ENCODE measurements around the gene METAP1D.
"Not testable (repeated sequence)": the region's sequence is repeated elsewhere in the genome, so short reads cannot be mapped to it uniquely, and the experiment has no call there.

Gene METAP1D

GRCh38 chr2:172105471-172106107 lies 105.8 kb downstream of the METAP1D start:
- no peak for DNase-seq

GRCh38 chr2:172106108-172106961 lies 106.6 kb downstream of the METAP1D start:
- no peak for DNase-seq

DNA sequence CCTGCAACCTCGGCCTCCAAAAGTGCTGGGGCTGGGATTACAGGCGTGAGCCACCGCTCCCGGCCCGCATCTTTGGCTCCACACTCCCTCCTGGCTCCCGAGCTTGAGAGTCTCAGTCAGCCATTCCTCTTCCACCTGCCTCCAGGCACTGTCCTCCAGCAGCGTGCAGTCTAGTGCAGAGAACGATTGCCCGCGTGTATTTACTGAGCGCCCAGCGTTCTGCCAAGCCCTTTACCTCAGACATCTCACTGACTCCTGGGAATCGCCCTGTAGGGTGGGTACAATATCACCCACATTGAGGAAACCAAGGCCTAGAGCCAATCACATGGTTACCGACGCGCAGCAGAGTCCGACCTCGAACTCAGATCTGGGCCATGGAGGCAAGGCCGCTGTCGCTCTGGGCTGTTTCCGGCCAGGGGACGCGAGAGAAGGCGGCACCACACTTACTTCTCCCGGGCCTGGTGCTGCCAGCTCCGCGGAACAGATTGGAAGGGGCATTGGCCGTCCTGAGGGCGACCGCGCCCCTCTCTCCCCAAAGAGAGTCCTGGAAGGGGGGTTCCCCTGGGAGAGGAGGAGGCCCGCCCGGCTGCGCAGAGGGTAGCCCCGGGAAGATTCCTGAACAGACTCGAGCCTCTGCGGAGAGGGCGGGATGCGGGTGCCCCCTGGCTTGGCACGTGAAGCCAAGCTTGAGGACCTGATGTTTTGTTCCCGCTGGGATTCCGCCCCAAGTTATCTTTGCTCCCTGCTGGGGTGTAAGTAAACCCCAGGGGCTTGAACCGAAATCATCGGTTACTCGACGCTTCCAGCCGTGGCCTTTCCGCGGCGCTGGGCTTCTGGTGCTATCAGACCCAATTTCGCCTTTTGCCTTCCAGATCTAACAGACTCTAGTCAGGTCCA lies 108.2 kb downstream of the METAP1D start:
- DNase-seq, result no peak

GRCh38 chr2:172108587-172108930 lies 108.8 kb downstream of the METAP1D start:
- DNase-seq, result no peak

DNA sequence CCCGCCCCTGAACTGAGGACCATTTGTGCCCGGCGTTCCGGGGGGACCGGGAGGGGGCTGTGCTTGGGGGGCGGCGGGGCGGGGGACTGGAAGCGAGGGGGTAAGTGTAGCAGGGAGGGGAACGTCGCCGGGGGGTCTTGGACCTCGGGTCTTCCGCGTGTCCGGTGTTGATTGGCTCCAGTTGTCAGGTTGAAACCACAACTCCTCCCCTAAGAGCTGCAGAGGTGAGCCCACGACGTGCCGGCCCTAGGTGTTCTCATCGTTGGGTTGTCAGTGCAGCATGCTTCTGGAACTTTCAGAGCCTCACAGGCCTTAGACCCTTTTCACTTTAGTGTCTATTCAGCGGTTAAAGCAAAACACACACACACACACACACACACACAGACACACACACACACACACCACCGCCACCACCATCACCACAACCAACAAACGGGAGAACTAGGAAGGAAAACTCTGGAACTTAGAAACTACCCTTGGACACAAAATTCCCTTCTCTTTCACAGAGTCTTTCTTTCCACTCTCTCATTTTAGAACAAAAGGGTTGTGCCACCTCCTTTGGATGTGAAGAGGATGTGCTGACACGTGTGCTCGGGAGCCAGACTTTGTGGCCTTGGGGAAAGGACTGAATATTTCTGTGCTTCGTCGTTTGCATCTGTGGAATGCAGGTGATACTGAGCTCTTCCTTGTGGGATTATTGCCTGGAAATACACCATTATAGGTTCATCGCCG lies 109.7 kb downstream of the METAP1D start:
- DNase-seq, result no peak

- DNase-seq, result no peak
Observed at GRCh38 chr2:172109988-172110811, 110.4 kb downstream of the METAP1D start.

DNA sequence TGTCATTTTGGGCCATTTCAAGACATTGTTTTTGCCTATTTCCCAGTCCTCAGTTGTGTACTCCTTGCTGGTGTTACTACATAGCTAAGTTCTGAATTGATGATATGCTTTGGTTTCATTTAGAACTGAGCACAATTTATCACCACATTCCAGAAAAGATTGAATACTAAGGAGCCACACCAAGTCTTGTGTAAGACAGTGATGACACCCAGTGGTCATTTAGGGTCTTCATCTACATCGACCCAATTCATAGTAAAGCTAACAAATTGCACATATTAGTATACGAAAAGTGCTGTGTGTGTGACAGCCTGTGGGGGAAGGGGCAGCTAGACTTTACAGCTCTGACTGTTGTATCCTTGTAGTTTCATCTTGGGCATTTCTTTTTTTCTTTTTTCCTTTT lies 113.9 kb downstream of the METAP1D start:
- DNase-seq, result no peak

DNA sequence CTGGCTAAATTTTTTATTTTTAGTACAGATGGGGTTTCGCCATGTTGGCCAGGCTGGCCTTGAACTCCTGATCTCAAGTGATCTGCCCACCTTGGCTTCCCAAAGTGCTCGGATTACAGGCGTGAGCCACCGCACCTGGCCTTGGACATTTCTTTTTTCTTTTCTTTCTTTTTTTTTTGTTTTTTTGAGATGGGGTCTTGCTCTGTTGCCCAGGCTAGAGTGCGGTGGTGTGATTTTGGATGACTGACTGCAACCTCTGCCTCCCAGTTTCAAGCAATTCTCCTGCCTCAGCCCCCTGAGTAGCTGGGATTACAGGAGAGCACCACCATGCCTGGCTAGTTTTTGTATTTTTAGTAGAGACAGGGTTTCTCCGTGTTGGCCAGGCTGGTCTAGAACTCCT lies 114.4 kb downstream of the METAP1D start:
- DNase-seq, result not testable (repeated sequence)

DNA sequence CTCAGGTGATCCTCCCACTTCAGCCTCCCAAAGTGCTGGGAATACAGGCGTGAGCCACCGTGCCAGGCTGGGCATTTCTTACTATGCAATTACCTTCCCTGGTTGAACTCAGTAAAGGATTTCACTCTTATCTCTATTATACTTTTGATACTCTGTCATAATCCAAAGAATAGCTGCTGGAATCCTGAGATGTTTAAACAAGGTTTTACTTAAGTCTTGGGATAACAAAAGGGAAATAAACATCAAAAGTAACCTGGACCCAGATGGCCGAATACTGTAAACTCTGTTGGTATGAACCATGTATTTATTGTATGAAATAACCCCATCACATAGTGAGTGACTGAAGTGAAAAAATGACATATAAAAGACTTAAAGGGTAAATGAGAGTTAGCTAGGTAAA lies 114.8 kb downstream of the METAP1D start:
- DNase-seq, result no peak

- no peak for DNase-seq
Observed at GRCh38 chr2:172116107-172116506, 116.4 kb downstream of the METAP1D start.

DNA sequence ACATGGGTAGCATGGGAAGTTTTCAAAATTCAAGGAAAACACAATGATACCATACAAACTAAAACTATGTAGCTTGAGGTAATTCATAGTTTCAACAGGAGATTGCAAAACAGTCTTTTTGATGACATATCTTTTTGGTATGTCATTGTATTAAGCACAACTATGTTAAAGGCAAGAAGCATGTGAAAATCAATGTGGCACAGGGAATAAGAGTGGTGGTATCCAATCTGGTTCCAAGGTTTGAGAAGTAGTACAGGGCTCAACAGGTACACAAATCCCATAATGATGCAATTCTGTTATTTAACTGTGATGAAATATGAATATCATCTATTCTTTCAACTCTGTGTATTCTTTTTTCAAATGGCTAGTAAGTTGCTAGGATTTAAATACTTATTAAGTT lies 119.3 kb downstream of the METAP1D start:
- no peak for DNase-seq

- no peak for DNase-seq
Observed at GRCh38 chr2:172120118-172120517, 120.4 kb downstream of the METAP1D start.

DNA sequence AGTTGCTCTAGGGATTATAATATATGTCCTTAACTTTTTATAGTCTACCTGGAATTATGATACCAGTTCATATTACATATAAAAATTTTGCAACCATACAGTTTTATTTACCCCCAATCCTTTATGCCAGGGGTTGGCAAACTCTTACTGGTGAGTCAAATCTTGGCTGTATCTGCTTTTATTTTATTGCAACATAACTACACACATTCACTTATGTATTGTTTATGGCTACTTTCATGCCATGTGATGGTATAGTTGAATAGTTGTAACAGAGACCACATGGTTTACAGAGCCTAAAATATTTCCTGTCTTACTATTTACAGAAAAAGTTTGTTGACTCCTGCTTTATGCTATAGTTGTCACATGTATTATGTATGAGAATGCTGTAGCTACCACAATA lies 128.7 kb downstream of the METAP1D start:
- no peak for DNase-seq

- no peak for DNase-seq
Observed at GRCh38 chr2:172129404-172129803, 129.7 kb downstream of the METAP1D start.
